Smooth muscle cell (in vitro differentiated cells): ENCODE data around the gene STARD13. TPM values are rescaled to one million over a fixed set of nuclear protein-coding genes. Genes with fewer than 3 reads are reported as not detected.

Experiments
- DNase-seq: peaks from one replicate; lab custom pipeline; 2025; ENCODE audit not compliant: unreplicated experiment; lab: John Stamatoyannopoulos, UW
- H2AFZ ChIP-seq: fragments of 200-600 bp; sonication (generic); 2 replicates; pipeline ENCODE4 v1.6.0; 2016; ENCODE audit warnings: antibody characterized with exemption, low read depth, mild to moderate bottlenecking
- H3F3A ChIP-seq: fragments of 200-600 bp; sonication (generic); 2 replicates; pipeline ENCODE4 v1.6.0; 2017; ENCODE audit warnings: antibody characterized with exemption, low read depth
- H3K27ac ChIP-seq: fragments of 200-600 bp; sonication (generic); 2 replicates; pipeline ENCODE4 v1.5.1; 2016; ENCODE audit warnings: low read depth, mild to moderate bottlenecking
- H3K27me3 ChIP-seq: fragments of 200-600 bp; sonication (generic); 2 replicates; pipeline ENCODE4 v1.6.1; 2016; ENCODE audit warnings: low read depth, mild to moderate bottlenecking
- H3K36me3 ChIP-seq: fragments of 200-600 bp; sonication (generic); 2 replicates; pipeline ENCODE4 v1.5.1; 2016; ENCODE audit warnings: low read depth
- H3K4me1 ChIP-seq: fragments of 200-600 bp; sonication (generic); 2 replicates; pipeline ENCODE4 v1.5.1; 2016; ENCODE audit warnings: low read depth
- H3K4me2 ChIP-seq: fragments of 200-600 bp; sonication (generic); 2 replicates; pipeline ENCODE4 v1.6.0; 2016; ENCODE audit warnings: mild to moderate bottlenecking
- H3K4me3 ChIP-seq: fragments of 200-600 bp; sonication (generic); 2 replicates; pipeline ENCODE4 v1.5.1; 2016; ENCODE audit warnings: mild to moderate bottlenecking
- H3K79me2 ChIP-seq: fragments of 200-600 bp; sonication (generic); 2 replicates; pipeline ENCODE4 v1.6.0; 2016; ENCODE audit warnings: low read depth, mild to moderate bottlenecking
- H3K9ac ChIP-seq: fragments of 200-600 bp; sonication (generic); 2 replicates; pipeline ENCODE4 v1.6.0; 2016; ENCODE audit warnings: low read depth
- H3K9me3 ChIP-seq: fragments of 200-600 bp; sonication (generic); replicated peaks from 2 replicates; pipeline ENCODE4 v1.5.1; 2016; ENCODE audit warnings: low read depth
- H4K20me1 ChIP-seq: fragments of 200-600 bp; sonication (generic); 2 replicates; pipeline ENCODE4 v1.6.0; 2016; ENCODE audit warnings: low read depth
- WGBS: methylation state at CpG from one replicate; pipeline ENCODE4 v1.1.7; 2016; ENCODE audit warnings: low lambda C conversion rate; 5-methylcytosine and 5-hydroxymethylcytosine counted together
- polyA plus RNA-seq: library from polyadenylated mRNA; unstranded; fragments of >200 nt; fragmentation: Nextera tagmentation; extraction: Ambion mirVana; gene quantifications from 2 replicates; pipeline ENCODE4 v1.2.1, GENCODE V29; 2016
- total RNA-seq: library from RNA; depleted of rRNA; stranded (reverse); fragments of >200 nt; gene quantifications from 2 replicates; pipeline ENCODE4 v1.2.3, GENCODE V29; 2014
- TF ChIP-seq, protein P1 (sequence below): fragments of 200-600 bp; sonication (generic); IDR thresholded peaks from 2 replicates; pipeline ENCODE4 v1.5.1; 2017; ENCODE audit warnings: borderline replicate concordance, mild to moderate bottlenecking, antibody characterized with exemption; ENCODE audit not compliant: insufficient read depth, poor library complexity, severe bottlenecking

The STARD13 gene
- total and polyA plus RNA-seq, 2 experiments from 2014 or later, result 12.4 to 18.8 TPM

DNA sequence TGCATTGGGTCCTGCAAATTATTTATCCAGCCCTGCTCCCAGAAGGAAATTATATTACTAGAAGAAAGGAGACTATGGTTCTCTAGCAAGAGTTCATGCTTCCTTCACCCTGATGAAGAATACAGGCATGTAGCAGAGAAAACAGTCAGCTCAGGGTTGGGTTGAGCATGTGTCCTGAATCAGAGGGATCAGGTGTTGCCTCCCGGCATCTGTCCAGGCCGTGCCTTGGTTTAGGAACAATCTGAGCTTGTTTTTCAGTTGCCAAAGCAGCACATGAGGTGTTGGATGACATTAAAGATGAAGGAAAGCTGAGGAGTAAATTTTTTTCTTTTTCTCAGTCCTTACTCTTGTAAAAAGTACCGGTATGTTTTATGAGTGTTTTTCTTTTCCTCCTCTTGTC lies 207.3 kb downstream of the STARD13 start:
- H3K27ac ChIP-seq, result no peak overlapping the region
- DNase-seq, result no peak
- no peaks in the 10 kb centered on the region for H3K36me3 ChIP-seq
- WGBS, result 81% methylated on average over 3 of the region's 3 CpGs
- no peaks in the 10 kb centered on the region for H3K4me1 ChIP-seq
- H3K4me3 ChIP-seq, result no peak overlapping the region
- no peak overlapping the region for H2AFZ ChIP-seq
- no peaks in the 10 kb centered on the region for H4K20me1 ChIP-seq
- no peaks in the 10 kb centered on the region for H3K79me2 ChIP-seq
- no peaks in the 10 kb centered on the region for H3K9me3 ChIP-seq
- no peaks in the 10 kb centered on the region for H3K27me3 ChIP-seq
- no peak overlapping the region for H3K9ac ChIP-seq
- TF ChIP-seq, protein P1, sequence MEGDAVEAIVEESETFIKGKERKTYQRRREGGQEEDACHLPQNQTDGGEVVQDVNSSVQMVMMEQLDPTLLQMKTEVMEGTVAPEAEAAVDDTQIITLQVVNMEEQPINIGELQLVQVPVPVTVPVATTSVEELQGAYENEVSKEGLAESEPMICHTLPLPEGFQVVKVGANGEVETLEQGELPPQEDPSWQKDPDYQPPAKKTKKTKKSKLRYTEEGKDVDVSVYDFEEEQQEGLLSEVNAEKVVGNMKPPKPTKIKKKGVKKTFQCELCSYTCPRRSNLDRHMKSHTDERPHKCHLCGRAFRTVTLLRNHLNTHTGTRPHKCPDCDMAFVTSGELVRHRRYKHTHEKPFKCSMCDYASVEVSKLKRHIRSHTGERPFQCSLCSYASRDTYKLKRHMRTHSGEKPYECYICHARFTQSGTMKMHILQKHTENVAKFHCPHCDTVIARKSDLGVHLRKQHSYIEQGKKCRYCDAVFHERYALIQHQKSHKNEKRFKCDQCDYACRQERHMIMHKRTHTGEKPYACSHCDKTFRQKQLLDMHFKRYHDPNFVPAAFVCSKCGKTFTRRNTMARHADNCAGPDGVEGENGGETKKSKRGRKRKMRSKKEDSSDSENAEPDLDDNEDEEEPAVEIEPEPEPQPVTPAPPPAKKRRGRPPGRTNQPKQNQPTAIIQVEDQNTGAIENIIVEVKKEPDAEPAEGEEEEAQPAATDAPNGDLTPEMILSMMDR, result no peak
- no peaks in the 10 kb centered on the region for H3F3A ChIP-seq
- no peak overlapping the region for H3K4me2 ChIP-seq

DNA sequence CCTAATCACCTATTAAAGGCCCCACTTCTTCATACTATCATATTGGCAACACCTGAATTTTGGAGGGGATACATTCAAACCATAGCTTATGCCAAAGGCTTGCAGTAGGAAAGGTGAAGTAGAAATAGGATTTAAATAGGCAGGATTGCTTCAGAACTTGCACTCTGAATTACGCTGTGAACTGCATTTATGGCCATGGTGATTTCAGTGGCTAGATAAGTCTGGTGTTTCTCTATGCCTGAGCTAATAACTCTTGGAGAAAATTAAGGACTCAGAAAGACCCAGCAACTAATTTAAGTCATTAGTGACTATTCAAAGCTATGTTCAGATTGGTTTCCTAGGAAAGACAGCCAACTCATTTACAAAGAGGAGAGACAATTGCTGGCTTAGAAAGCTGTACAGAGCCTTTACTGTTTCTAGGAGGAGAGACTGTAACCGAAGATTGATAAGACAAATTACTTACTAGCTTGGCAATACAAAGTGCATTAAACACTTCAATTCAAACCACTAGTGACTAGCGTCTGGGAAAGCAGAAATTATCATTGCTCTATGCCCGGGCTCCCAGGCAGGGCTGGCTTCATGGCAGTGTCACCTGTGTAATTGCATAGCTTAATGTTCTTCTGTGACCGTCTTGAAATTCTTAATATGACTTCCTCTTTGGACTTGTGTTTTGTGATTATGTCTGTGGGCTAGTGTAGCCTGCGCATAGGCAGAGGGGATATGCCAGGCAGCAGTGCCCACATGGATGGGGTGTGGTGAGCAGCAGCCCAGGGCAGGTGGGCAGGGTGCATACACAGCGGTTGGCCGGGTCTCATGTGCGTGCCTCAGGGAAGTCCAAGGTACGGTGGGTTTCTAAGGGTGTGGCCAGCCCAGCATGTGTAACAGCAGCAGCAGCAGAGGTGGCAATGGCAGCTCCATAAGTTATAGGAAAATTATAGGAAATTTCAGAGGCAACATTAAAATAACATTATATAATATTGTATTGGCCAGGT lies 209.3 kb downstream of the STARD13 start:
- H3K9me3 ChIP-seq, result no peaks in the 10 kb centered on the region
- H3F3A ChIP-seq, result no peaks in the 10 kb centered on the region
- H3K27me3 ChIP-seq, result no peaks in the 10 kb centered on the region
- no peak overlapping the region for H3K4me3 ChIP-seq
- H3K79me2 ChIP-seq, result no peaks in the 10 kb centered on the region
- no peak overlapping the region for H3K4me2 ChIP-seq
- peak overlapping the region; percentile 1 for H2AFZ ChIP-seq
- H3K27ac ChIP-seq, result no peak overlapping the region
- no peak for DNase-seq
- H3K36me3 ChIP-seq, result no peaks in the 10 kb centered on the region
- no peak overlapping the region for H3K9ac ChIP-seq
- TF ChIP-seq, protein P1, result no peak
- 84% methylated on average over 10 of the region's 10 CpGs for WGBS
- no peaks in the 10 kb centered on the region for H4K20me1 ChIP-seq
- no peaks in the 10 kb centered on the region for H3K4me1 ChIP-seq

DNA sequence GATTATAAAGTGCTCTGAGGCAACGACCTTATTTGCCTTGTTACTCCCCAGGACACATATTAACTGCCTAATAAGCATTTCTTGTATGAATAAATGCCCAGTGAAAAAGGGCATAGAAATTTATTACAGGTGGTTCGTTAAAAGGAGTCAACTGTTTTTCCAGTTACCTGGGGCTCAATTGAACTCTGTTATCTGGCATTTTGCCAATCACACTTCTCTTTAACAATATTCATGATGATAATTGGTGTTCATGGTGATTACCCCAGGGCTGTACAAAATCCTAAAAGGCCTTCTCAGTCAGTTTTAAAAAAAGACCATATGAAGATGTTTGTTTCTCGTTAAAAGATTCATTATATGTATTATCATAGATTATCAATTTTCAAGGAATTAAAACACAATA lies 212.2 kb downstream of the STARD13 start:
- H3K4me1 ChIP-seq, result no peaks in the 10 kb centered on the region
- no peaks in the 10 kb centered on the region for H3K79me2 ChIP-seq
- no peaks in the 10 kb centered on the region for H4K20me1 ChIP-seq
- DNase-seq, result no peak
- H3F3A ChIP-seq, result no peaks in the 10 kb centered on the region
- no peaks in the 10 kb centered on the region for H3K27me3 ChIP-seq
- no peak overlapping the region for H3K9ac ChIP-seq
- no peak overlapping the region for H3K4me2 ChIP-seq
- no peak overlapping the region for H3K4me3 ChIP-seq
- TF ChIP-seq, protein P1, result no peak
- no peak overlapping the region for H2AFZ ChIP-seq
- WGBS, result 85% methylated on average over 3 of the region's 3 CpGs
- no peak overlapping the region for H3K27ac ChIP-seq
- no peaks in the 10 kb centered on the region for H3K9me3 ChIP-seq
- no peaks in the 10 kb centered on the region for H3K36me3 ChIP-seq

DNA sequence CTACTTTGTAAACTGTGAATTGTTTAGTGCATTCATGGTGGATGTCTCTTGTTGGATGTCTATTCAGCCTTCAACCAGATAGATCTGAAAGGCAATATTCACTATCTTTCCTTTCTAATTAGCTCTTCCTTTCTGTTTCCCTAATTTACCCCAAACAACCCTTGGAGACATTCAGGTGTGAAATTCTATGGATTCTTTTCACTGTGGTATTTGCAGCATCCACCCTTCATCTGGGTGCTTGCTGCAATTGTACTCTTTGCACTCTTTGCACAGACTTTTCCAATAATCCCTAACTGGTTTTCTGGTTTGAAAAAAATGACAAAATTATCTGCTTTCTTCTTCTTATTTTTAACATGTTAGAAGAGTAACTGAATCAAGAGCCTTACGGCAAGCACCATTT lies 212.8 kb downstream of the STARD13 start:
- H3K4me3 ChIP-seq, result no peak overlapping the region
- DNase-seq, result no peak
- no peaks in the 10 kb centered on the region for H3K4me1 ChIP-seq
- 90% methylated on average over 1 of the region's 1 CpG for whole genome bisulfite sequencing
- no peaks in the 10 kb centered on the region for H3F3A ChIP-seq
- H3K36me3 ChIP-seq, result no peaks in the 10 kb centered on the region
- H2AFZ ChIP-seq, result no peak overlapping the region
- no peak overlapping the region for H3K4me2 ChIP-seq
- no peaks in the 10 kb centered on the region for H3K27me3 ChIP-seq
- no peak overlapping the region for H3K27ac ChIP-seq
- no peaks in the 10 kb centered on the region for H3K79me2 ChIP-seq
- no peak overlapping the region for H3K9ac ChIP-seq
- TF ChIP-seq, protein P1, result no peak
- no peaks in the 10 kb centered on the region for H4K20me1 ChIP-seq
- H3K9me3 ChIP-seq, result no peaks in the 10 kb centered on the region
